SK-N-MC (cell line): Measurements from ENCODE around the gene AQP7.
"Not testable (repeated sequence)": the region's sequence is repeated elsewhere in the genome, so short reads cannot be mapped to it uniquely, and the experiment has no call there.

ENCODE experiments used
- DNase-seq: peaks from one replicate; pipeline ENCODE4 v3.0.0-alpha.2; 2011; ENCODE audit warnings: low read depth, low spot score
- H3K27ac ChIP-seq: fragments of 200-600 bp; sonication (generic); 2 replicates; pipeline ENCODE4 v1.5.1; 2016; ENCODE audit warnings: mixed run types
- H3K36me3 ChIP-seq: fragments of 200-600 bp; sonication (generic); 2 replicates; pipeline ENCODE4 v1.6.1; 2017; ENCODE audit warnings: antibody characterized with exemption, low read length, mixed read lengths; ENCODE audit not compliant: insufficient read depth
- H3K4me3 ChIP-seq: fragments of 200-600 bp; sonication (generic); 2 replicates; pipeline ENCODE4 v1.5.1; 2016
- H3K9ac ChIP-seq: fragments of 200-600 bp; sonication (generic); 2 replicates; pipeline ENCODE4 v1.8.0; 2017; ENCODE audit warnings: mixed run types, mixed read lengths; ENCODE audit not compliant: insufficient read length
- H3K9me3 ChIP-seq: fragments of 200-600 bp; sonication (generic); 2 replicates; pipeline ENCODE4 v1.6.1; 2017; ENCODE audit warnings: low read depth, mild to moderate bottlenecking, antibody characterized with exemption, low read length, moderate library complexity, mixed read lengths
- EZH2 ChIP-seq: fragments of 200-600 bp; sonication (generic); IDR thresholded peaks from one replicate; pipeline ENCODE4 v1.6.1; 2017; ENCODE audit warnings: antibody characterized with exemption
- FOXP2 ChIP-seq: optimal IDR thresholded peaks from 2 replicates; pipeline ENCODE3; 2011; ENCODE audit warnings: mild to moderate bottlenecking, moderate library complexity; ENCODE audit not compliant: insufficient read depth; ENCODE audit errors: extremely low read length, control extremely low read depth
- POLR2AphosphoS5 ChIP-seq: IDR thresholded peaks from 2 replicates; pipeline ENCODE4 v1.6.1; 2012; ENCODE audit warnings: mild to moderate bottlenecking, low read depth, low read length, borderline replicate concordance

Gene AQP7

GRCh38 chr9:33425128-33425533 lies 22.8 kb upstream of the AQP7 start:
- H3K9ac ChIP-seq = no peak overlapping the region
- H3K27ac ChIP-seq = no peak overlapping the region
- no peak for DNase-seq
- no peaks in the 10 kb centered on the region for H3K36me3 ChIP-seq
- no peak overlapping the region for H3K4me3 ChIP-seq
- no peaks in the 10 kb centered on the region for H3K9me3 ChIP-seq
- no peak for TF ChIP-seq POLR2AphosphoS5
- no peak for TF ChIP-seq EZH2
- TF ChIP-seq FOXP2 = no peak

- not testable (repeated sequence) for H3K9me3 ChIP-seq, H3K27ac ChIP-seq, H3K36me3 ChIP-seq, H3K9ac ChIP-seq, H3K4me3 ChIP-seq, DNase-seq
Observed at GRCh38 chr9:33424492-33424891, 22.1 kb upstream of the AQP7 start.

- DNase-seq, H3K9ac ChIP-seq, H3K27ac ChIP-seq, H3K9me3 ChIP-seq, H3K36me3 ChIP-seq, H3K4me3 ChIP-seq: not testable (repeated sequence)
Observed at GRCh38 chr9:33424043-33424442, 21.7 kb upstream of the AQP7 start.

- H3K36me3 ChIP-seq = no peaks in the 10 kb centered on the region
- H3K27ac ChIP-seq = no peak overlapping the region
- H3K9me3 ChIP-seq = no peaks in the 10 kb centered on the region
- no peak for TF ChIP-seq POLR2AphosphoS5
- no peak for TF ChIP-seq EZH2
- no peak for TF ChIP-seq FOXP2
- no peak overlapping the region for H3K4me3 ChIP-seq
- H3K9ac ChIP-seq = no peak overlapping the region
- DNase-seq = no peak
Observed at GRCh38 chr9:33419708-33420303, 17.4 kb upstream of the AQP7 start.

- Histone ChIP-seq H3K27ac (no peak overlapping the region), H3K4me3 (no peak overlapping the region), H3K36me3 (no peaks in the 10 kb centered on the region), H3K9ac (no peak overlapping the region), H3K9me3 (no peaks in the 10 kb centered on the region)
- TF ChIP-seq EZH2 (no peak), POLR2AphosphoS5 (no peak), FOXP2 (no peak)
- no peak for DNase-seq
Observed at GRCh38 chr9:33418090-33418489, 15.7 kb upstream of the AQP7 start.

- Histone ChIP-seq H3K27ac (no peak overlapping the region), H3K9me3 (no peaks in the 10 kb centered on the region), H3K4me3 (no peak overlapping the region), H3K9ac (no peak overlapping the region), H3K36me3 (no peaks in the 10 kb centered on the region)
- no peak for TF ChIP-seq EZH2
- TF ChIP-seq POLR2AphosphoS5 = no peak
- TF ChIP-seq FOXP2 = no peak
- DNase-seq = no peak
Observed at GRCh38 chr9:33416996-33417395, 14.6 kb upstream of the AQP7 start.

GRCh38 chr9:33415501-33416038 lies 13.2 kb upstream of the AQP7 start:
- Histone ChIP-seq H3K4me3 (no peak overlapping the region), H3K27ac (no peak overlapping the region), H3K9me3 (no peaks in the 10 kb centered on the region), H3K36me3 (no peaks in the 10 kb centered on the region), H3K9ac (no peak overlapping the region)
- no peak for DNase-seq
- no peak for TF ChIP-seq EZH2
- TF ChIP-seq FOXP2 = no peak
- TF ChIP-seq POLR2AphosphoS5 = no peak

- Histone ChIP-seq H3K9me3 (no peaks in the 10 kb centered on the region), H3K27ac (no peak overlapping the region), H3K36me3 (no peaks in the 10 kb centered on the region), H3K9ac (no peak overlapping the region), H3K4me3 (no peak overlapping the region)
- TF ChIP-seq EZH2 = no peak
- no peak for DNase-seq
Observed at GRCh38 chr9:33414889-33415500, 12.6 kb upstream of the AQP7 start.

GRCh38 chr9:33414268-33414667 lies 11.9 kb upstream of the AQP7 start:
- DNase-seq = no peak
- TF ChIP-seq EZH2 (no peak), FOXP2 (no peak)
- no peak overlapping the region for H3K27ac ChIP-seq

GRCh38 chr9:33408087-33408486 lies 5.7 kb upstream of the AQP7 start:
- H3K36me3 ChIP-seq = no peaks in the 10 kb centered on the region
- no peaks in the 10 kb centered on the region for H3K9me3 ChIP-seq
- no peak overlapping the region for H3K27ac ChIP-seq
- no peak for DNase-seq
- H3K9ac ChIP-seq = no peak overlapping the region
- TF ChIP-seq POLR2AphosphoS5 (no peak), FOXP2 (no peak), EZH2 (no peak)
- H3K4me3 ChIP-seq = no peak overlapping the region

More at GRCh38 chr9:33414268-33414667, 11.9 kb upstream of the AQP7 start:
- Histone ChIP-seq H3K9me3 (no peaks in the 10 kb centered on the region), H3K9ac (no peak overlapping the region), H3K4me3 (no peak overlapping the region), H3K36me3 (no peaks in the 10 kb centered on the region)
